SK-N-SH (cell line): ENCODE results near the gene NOS1. TPM values are rescaled to one million over a fixed set of nuclear protein-coding genes. Genes with fewer than 3 reads are reported as not detected.
"Not testable (repeated sequence)": the region's sequence is repeated elsewhere in the genome, so short reads cannot be mapped to it uniquely, and the experiment has no call there.

ENCODE experiments used
- CTCF ChIA-PET: fragments of 300-600, 350-600 bp; formaldehyde crosslinking; extraction: SDS; loops from one replicate; lab custom pipeline; 2021; lab: Yijun Ruan, JAX
- POLR2A ChIA-PET: fragments of 350-600 bp; sonication (Branson Sonifier 250); formaldehyde crosslinking; extraction: SDS; loops from one replicate; lab custom pipeline; 2020; ENCODE audit warnings: antibody characterized with exemption, inconsistent platforms; lab: Yijun Ruan, JAX
- DNase-seq: peaks from one replicate; pipeline ENCODE4 v3.0.0; 2012
- H2AFZ ChIP-seq: fragments of 200-600 bp; sonication (generic); 2 replicates; pipeline ENCODE4 v1.8.1; 2016; ENCODE audit warnings: antibody characterized with exemption, mild to moderate bottlenecking, low read depth
- H3F3A ChIP-seq: fragments of 200-600 bp; sonication (generic); replicated peaks from 2 replicates; pipeline ENCODE3; 2016; ENCODE audit warnings: antibody characterized with exemption, mild to moderate bottlenecking; ENCODE audit not compliant: insufficient read depth
- H3K27ac ChIP-seq, 2 experiments: fragments of 200-500 bp in 1 of 2; fragments of 200-600 bp in 1 of 2; sonication (Bioruptor generic) in 1 of 2; sonication (generic), shearing (Covaris generic) in 1 of 2; 2 replicates each; pipeline versions ENCODE4 v1.5.1 to v1.6.1; 2014 to 2016; ENCODE audit warnings: low read depth in 2 of 2, inconsistent platforms in 1 of 2, low read length in 1 of 2, mild to moderate bottlenecking in 1 of 2, mixed read lengths in 1 of 2
- H3K27me3 ChIP-seq: fragments of 200-600 bp; sonication (generic), shearing (Covaris generic); 2 replicates; pipeline ENCODE4 v1.6.1; 2016; ENCODE audit warnings: mixed run types; ENCODE audit not compliant: insufficient read depth
- H3K36me3 ChIP-seq, 2 experiments: fragments of 200-500 bp in 1 of 2; fragments of 200-600 bp in 1 of 2; sonication (Bioruptor generic) in 1 of 2; sonication (generic) in 1 of 2; replicated peaks in 1 of 2; 2 replicates each; pipeline versions ENCODE3 to v1.5.1; 2014 to 2016; ENCODE audit warnings: low read length in 1 of 2, mild to moderate bottlenecking in 1 of 2; ENCODE audit not compliant: insufficient read depth in 2 of 2, control insufficient read depth in 1 of 2
- H3K4me1 ChIP-seq, 2 experiments: fragments of 200-500 bp in 1 of 2; fragments of 200-600 bp in 1 of 2; sonication (Bioruptor generic) in 1 of 2; sonication (generic), shearing (Covaris generic) in 1 of 2; 2 replicates each; pipeline versions ENCODE4 v1.5.1 to v1.6.1; 2014 to 2016; ENCODE audit warnings: low read depth in 1 of 2, low read length in 1 of 2, mixed run types in 1 of 2; ENCODE audit not compliant: insufficient read depth in 2 of 2, control insufficient read depth in 1 of 2
- H3K4me2 ChIP-seq: fragments of 200-600 bp; sonication (generic), shearing (Covaris generic); 2 replicates; pipeline ENCODE4 v1.6.1; 2017; ENCODE audit warnings: mixed run types
- H3K4me3 ChIP-seq, 2 experiments: fragments of 200-500 bp in 1 of 2; fragments of 200-600 bp in 1 of 2; sonication (Bioruptor generic) in 1 of 2; sonication (generic), shearing (Covaris generic) in 1 of 2; 2 replicates each; pipeline versions ENCODE4 v1.5.1 to v1.8.1; 2014 to 2016; ENCODE audit warnings: low read depth in 2 of 2, inconsistent platforms in 1 of 2, low read length in 1 of 2, mild to moderate bottlenecking in 1 of 2, mixed read lengths in 1 of 2, moderate library complexity in 1 of 2
- H3K79me2 ChIP-seq: fragments of 200-600 bp; sonication (generic); 2 replicates; pipeline ENCODE4 v1.8.1; 2017; ENCODE audit warnings: mild to moderate bottlenecking; ENCODE audit not compliant: insufficient read depth
- H3K9ac ChIP-seq: fragments of 200-600 bp; sonication (generic); 2 replicates; pipeline ENCODE4 v1.6.1; 2017; ENCODE audit warnings: mixed run types
- H3K9me2 ChIP-seq: fragments of 200-600 bp; sonication (generic); 2 replicates; pipeline ENCODE4 v1.6.1; 2017; ENCODE audit warnings: mixed run types
- H3K9me3 ChIP-seq: fragments of 200-600 bp; sonication (generic); 2 replicates; pipeline ENCODE4 v1.6.1; 2017; ENCODE audit warnings: mixed run types, mild to moderate bottlenecking, moderate library complexity
- H4K20me1 ChIP-seq: fragments of 200-600 bp; sonication (generic); 2 replicates; pipeline ENCODE4 v1.6.1; 2017; ENCODE audit warnings: mild to moderate bottlenecking, mixed run types; ENCODE audit not compliant: insufficient read depth
- ELF1 ChIP-seq: IDR thresholded peaks from 2 replicates; pipeline ENCODE4 v1.4.0; 2012
- FOXJ3 ChIP-seq: sonication (generic); formaldehyde crosslinking; IDR thresholded peaks from 2 replicates; pipeline ENCODE4 v1.5.1; 2020; ENCODE audit warnings: mild to moderate bottlenecking, missing genetic modification reagents
- FOXM1 ChIP-seq: IDR thresholded peaks from 2 replicates; pipeline ENCODE4 v1.4.0; 2012; ENCODE audit warnings: low read depth, mild to moderate bottlenecking
- GABPA ChIP-seq: IDR thresholded peaks from 2 replicates; pipeline ENCODE4 v1.4.0; 2012; ENCODE audit warnings: low read depth, mild to moderate bottlenecking
- GATA2 ChIP-seq: sonication (generic); formaldehyde crosslinking; IDR thresholded peaks from 2 replicates; pipeline ENCODE4 v1.5.0; 2020; ENCODE audit warnings: mild to moderate bottlenecking, missing genetic modification reagents
- NFIC ChIP-seq: IDR thresholded peaks from 2 replicates; pipeline ENCODE4 v1.4.0; 2012; ENCODE audit warnings: borderline replicate concordance
- RAD21 ChIP-seq: IDR thresholded peaks from 2 replicates; pipeline ENCODE4 v1.6.1; 2012; ENCODE audit warnings: mild to moderate bottlenecking, low read length
- REST ChIP-seq: IDR thresholded peaks from 2 replicates; pipeline ENCODE4 v1.6.1; 2012; ENCODE audit warnings: mild to moderate bottlenecking, low read depth, low read length, moderate library complexity
- RXRA ChIP-seq: IDR thresholded peaks from 2 replicates; pipeline ENCODE4 v1.4.0; 2012; ENCODE audit warnings: low read depth, mild to moderate bottlenecking, borderline replicate concordance
- SIN3A ChIP-seq: IDR thresholded peaks from 2 replicates; pipeline ENCODE4 v1.6.1; 2012; ENCODE audit warnings: low read depth, mild to moderate bottlenecking, low read length, moderate library complexity, borderline replicate concordance
- SMC3 ChIP-seq: IDR thresholded peaks from 2 replicates; pipeline ENCODE4 v1.6.1; 2012; ENCODE audit warnings: low read depth, low read length, improper control_type of control experiment
- TCF12 ChIP-seq: IDR thresholded peaks from 2 replicates; pipeline ENCODE4 v1.4.0; 2012
- TEAD4 ChIP-seq: IDR thresholded peaks from 2 replicates; pipeline ENCODE4 v1.4.0; 2012; ENCODE audit warnings: mild to moderate bottlenecking, borderline replicate concordance; ENCODE audit not compliant: insufficient read depth
- USF2 ChIP-seq: fragments of 150-350 bp; IDR thresholded peaks from 2 replicates; pipeline ENCODE4 v1.6.1; 2017; ENCODE audit warnings: antibody characterized with exemption, low read length, low read depth, borderline replicate concordance
- YY1 ChIP-seq: IDR thresholded peaks from 2 replicates; pipeline ENCODE4 v1.4.0; 2012; ENCODE audit warnings: low read depth, mild to moderate bottlenecking
- WGBS: methylation state at CpG from one replicate; pipeline ENCODE4 v1.1.6; 2017; ENCODE audit warnings: low lambda C conversion rate; 5-methylcytosine and 5-hydroxymethylcytosine counted together
- polyA plus RNA-seq, 3 experiments: library from polyadenylated mRNA; depleted of rRNA; stranded (reverse); fragments of >200 nt; gene quantifications; 2 replicates each; pipeline ENCODE4 v1.2.3, GENCODE V29; 2012

The NOS1 gene
- polyA plus RNA-seq, 1 of the 3 experiments (the other 2 are of a cell fraction), result 0.02 TPM

- no peaks in the 10 kb centered on the region for H3K9me2 ChIP-seq
- no peak overlapping the region for H3K9ac ChIP-seq
- no peak overlapping the region for H2AFZ ChIP-seq
- no peaks in the 10 kb centered on the region for H3K27me3 ChIP-seq
- ChIA-PET POLR2A (no interaction called here), CTCF (interaction anchor here (1.5 to 2.1 kb wide), 3 partner anchors 8 to 435 kb away, joined by 3 to 5 read pairs (median 4); no protein-coding TSS in a partner anchor)
- H3K4me3 ChIP-seq, result no peak overlapping the region
- no peaks in the 10 kb centered on the region for H4K20me1 ChIP-seq
- no peaks in the 10 kb centered on the region for H3K36me3 ChIP-seq
- no peaks in the 10 kb centered on the region for H3K79me2 ChIP-seq
- peaks cover 0 to 3% of the 10 kb centered on the region in 2 experiments; a peak in 1 of 4 replicates for H3K4me1 ChIP-seq
- no peak overlapping the region for H3K27ac ChIP-seq
- no peaks in the 10 kb centered on the region for H3F3A ChIP-seq
- no peak for DNase-seq
- 34% methylated on average over 4 of the region's 4 CpGs for WGBS
- H3K4me2 ChIP-seq, result no peak overlapping the region
- no peaks in the 10 kb centered on the region for H3K9me3 ChIP-seq
- TF ChIP-seq RAD21, result peak; percentile 44; the same call in 1 of the 2 replicates
- no peak for TF ChIP-seq SMC3
- TF ChIP-seq GABPA, result no peak
- no peak for TF ChIP-seq SIN3A
- no peak for TF ChIP-seq TEAD4
- no peak for TF ChIP-seq FOXM1
- TF ChIP-seq GATA2 (CRISPR knock-in tag), result no peak
- no peak for TF ChIP-seq TCF12
Observed at GRCh38 chr12:117402363-117402762, 40.9 kb upstream of the NOS1 start.

GRCh38 chr12:117400912-117401311 is 39.5 kb upstream of the NOS1 start:
- Histone ChIP-seq H3K4me1 (peaks cover 0 to 3% of the 10 kb centered on the region in 2 experiments; a peak in 1 of 4 replicates), H3K4me3 (no peak overlapping the region), H3K27ac (no peak overlapping the region; a peak in 1 of 4 replicates), H3K9ac (no peak overlapping the region), H2AFZ (no peak overlapping the region), H3K36me3 (no peaks in the 10 kb centered on the region), H3K79me2 (no peaks in the 10 kb centered on the region), H3K9me2 (no peaks in the 10 kb centered on the region), H4K20me1 (no peaks in the 10 kb centered on the region), H3K4me2 (no peak overlapping the region), H3K9me3 (no peaks in the 10 kb centered on the region), H3F3A (no peaks in the 10 kb centered on the region), H3K27me3 (no peaks in the 10 kb centered on the region)
- no peak for DNase-seq
- CTCF ChIA-PET, result no interaction called here
- POLR2A ChIA-PET, result no interaction called here
- no peak for TF ChIP-seq SIN3A
- TF ChIP-seq USF2, result no peak
- TF ChIP-seq REST, result no peak
- TF ChIP-seq TCF12, result no peak
- TF ChIP-seq RXRA, result no peak
- TF ChIP-seq SMC3, result no peak
- no peak for TF ChIP-seq FOXJ3 (CRISPR knock-in tag)
- TF ChIP-seq NFIC, result no peak
- no peak for TF ChIP-seq ELF1
- TF ChIP-seq YY1, result no peak
- WGBS, result 16% methylated on average over 2 of the region's 2 CpGs

- H4K20me1 ChIP-seq, CTCF ChIA-PET, H3K27me3 ChIP-seq, H2AFZ ChIP-seq, H3K4me3 ChIP-seq, H3K9me2 ChIP-seq, DNase-seq, H3K4me1 ChIP-seq, POLR2A ChIA-PET, H3K9me3 ChIP-seq, H3K36me3 ChIP-seq, H3K9ac ChIP-seq, H3K79me2 ChIP-seq, H3K27ac ChIP-seq, H3K4me2 ChIP-seq, H3F3A ChIP-seq: not testable (repeated sequence)
Observed at GRCh38 chr12:117398482-117398881, 37.1 kb upstream of the NOS1 start.
